Activated CD4-positive, CD25-positive, alpha-beta regulatory T cell treated with anti-CD3 and anti-CD28 coated beads, Interleukin-2, amount 50 U/mL, for 24 hours (primary cell): ENCODE measurements around the gene COG4.

Experiments
- ATAC-seq, 2 donors: fragments of 150-1000 bp; cut with Tn5 transposase; one replicate each; pipeline ENCODE4 v1.10.0; 2021; ENCODE audit warnings: mild to moderate bottlenecking in 1 of 2, moderate library complexity in 1 of 2

COG4 gene

DNA sequence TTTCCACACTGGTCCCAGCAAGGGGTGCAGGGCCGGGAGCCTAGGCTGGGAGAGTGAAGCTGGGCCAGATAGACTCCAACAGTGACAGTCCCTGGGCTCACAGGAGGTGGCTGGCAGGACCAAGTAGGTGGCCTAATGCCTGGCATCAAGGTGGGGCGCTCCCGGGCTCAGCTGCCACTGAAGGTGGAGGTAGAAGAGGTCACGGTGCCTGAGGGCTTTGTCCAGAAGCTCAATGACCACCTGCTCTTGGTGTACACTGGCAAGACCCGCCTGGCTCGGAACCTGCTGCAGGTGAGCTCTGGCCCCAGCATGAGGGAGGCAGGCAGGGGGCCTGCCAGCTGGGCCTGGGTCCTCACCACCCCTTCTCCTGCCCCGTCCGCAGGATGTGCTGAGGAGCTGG lies 45.2 kb downstream of the COG4 start:
- ATAC-seq: no peak

DNA sequence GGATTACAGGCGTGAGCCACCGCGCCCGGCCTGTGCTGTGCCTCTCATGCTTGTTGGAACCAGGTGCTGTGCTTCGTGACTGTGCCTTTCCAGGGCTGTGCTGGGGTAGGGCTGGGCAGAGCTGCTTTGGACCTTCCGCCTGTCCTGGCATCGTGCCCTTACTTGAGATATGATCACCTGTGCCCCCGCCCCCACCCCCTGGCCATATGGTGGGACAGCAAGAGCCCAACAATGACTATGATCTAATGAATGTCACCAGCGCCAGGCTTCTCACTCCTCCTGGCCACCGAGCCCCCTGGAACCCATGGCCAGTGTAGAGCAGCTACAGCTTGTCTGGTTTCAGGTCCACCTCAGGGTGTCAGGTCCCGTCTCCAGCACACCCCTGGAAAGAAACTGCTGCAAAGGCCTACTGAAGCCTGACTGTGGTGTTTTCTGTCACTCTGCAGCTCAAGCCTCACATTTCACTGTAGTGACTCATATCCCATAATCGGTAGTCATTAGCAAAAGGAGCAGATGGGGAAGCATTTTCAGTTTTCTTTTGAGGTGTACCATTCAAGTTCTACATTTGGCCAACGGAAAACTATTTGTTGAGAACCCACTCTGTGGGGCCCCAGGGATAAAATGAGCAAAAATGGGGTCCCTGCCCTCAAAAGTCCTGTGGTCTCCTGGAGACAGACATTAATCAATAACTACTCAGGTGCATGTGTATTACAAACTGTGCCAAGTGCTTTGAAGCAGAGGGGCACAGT lies 46.9 kb downstream of the COG4 start:
- peak; percentile 94 for ATAC-seq

GRCh38 chr16:70475054-70475871 lies 48.1 kb downstream of the COG4 start:
- ATAC-seq: no peak

DNA sequence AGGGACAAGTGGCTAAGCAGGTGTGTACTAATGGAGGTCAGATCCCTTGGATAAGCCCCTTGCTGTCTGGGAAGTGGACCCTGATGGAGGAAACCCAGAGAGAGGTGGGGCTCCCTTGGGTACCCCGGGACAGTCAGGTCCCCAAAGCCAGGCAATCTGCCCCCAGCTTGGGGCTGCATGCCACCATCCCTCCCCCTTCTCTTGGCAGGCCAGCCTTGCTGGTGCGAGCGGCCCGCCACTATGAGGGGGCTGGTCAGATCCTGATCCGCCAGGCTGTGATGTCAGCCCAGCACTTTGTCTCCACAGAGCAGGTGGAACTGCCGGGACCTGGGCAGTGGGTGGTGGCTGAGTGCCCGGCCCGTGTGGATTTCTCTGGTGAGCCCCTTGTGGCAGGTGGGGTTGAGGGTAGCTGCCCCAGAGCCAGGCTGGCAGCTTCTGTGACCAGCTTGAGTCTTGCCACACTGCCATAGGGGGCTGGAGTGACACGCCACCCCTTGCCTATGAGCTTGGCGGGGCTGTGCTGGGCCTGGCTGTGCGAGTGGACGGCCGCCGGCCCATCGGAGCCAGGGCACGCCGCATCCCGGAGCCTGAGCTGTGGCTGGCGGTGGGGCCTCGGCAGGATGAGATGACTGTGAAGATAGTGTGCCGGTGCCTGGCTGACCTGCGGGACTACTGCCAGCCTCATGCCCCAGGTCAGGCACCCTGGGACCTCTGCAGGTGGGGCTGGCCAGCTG lies 48.9 kb downstream of the COG4 start:
- no peak for ATAC-seq

- no peak for ATAC-seq
These were observed 49.7 kb downstream of the COG4 start for GRCh38 chr16:70473446-70474319.

DNA sequence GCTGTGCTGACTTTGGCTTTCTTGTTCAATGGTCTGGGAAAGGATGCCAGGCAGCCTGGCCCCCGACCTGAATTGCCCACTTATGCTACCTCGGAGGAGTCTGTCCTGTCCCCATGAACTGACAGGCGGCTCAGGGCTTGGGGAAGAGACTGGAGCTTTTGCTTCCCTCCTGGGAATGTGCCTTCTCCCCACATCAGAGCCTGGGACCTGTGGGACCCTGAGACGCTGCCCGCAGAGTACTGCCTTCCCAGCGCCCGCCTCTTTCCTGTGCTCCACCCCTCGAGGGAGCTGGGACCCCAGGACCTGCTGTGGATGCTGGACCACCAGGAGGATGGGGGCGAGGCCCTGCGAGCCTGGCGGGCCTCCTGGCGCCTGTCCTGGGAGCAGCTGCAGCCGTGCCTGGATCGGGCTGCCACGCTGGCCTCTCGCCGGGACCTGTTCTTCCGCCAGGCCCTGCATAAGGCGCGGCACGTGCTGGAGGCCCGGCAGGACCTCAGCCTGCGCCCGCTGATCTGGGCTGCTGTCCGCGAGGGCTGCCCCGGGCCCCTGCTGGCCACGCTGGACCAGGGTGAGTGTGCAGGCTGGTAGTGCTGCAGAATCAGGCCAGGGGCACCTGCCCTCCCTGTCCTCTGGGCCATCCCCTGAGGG lies 50.4 kb downstream of the COG4 start:
- no peak for ATAC-seq

- no peak for ATAC-seq
These were observed 52.4 kb downstream of the COG4 start for GRCh38 chr16:70470927-70471341.

DNA sequence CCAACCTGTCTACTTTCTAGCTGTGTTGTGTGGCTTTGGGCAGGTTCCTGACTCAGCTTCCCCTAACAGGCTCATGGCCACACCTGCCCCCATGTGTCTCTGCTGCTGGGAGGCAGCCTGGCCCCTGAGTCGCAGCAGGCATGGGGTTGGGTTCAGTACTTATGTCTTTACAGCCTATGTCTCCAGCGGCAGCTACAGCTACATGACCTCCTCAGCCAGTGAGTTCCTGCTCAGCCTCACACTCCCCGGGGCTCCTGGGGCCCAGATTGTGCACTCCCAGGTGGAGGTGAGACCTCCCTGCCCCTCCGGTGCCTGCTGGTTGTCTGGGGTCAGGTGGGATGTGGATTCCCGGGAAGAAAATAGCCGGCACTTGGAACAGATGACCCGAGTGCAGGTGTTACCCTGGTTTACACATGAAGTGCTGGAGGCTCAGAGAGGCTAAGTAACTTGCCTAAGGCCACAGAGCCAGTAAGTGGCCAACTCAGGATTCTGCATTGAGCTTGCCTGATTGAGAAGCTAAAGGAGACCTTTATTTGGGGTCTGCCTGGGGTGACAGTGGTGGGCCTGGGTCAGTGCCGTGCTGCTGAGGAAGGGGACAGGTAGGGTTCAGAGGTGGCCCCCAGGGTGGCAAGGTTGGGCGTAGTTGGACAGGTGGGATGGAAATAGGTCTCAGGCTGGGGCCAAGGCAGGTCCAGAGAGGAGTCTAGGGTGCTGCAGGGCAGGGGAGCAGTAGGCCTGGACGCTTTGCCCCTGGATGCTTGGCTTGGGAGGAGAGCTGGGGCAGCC lies 53.0 kb downstream of the COG4 start:
- no peak for ATAC-seq

DNA sequence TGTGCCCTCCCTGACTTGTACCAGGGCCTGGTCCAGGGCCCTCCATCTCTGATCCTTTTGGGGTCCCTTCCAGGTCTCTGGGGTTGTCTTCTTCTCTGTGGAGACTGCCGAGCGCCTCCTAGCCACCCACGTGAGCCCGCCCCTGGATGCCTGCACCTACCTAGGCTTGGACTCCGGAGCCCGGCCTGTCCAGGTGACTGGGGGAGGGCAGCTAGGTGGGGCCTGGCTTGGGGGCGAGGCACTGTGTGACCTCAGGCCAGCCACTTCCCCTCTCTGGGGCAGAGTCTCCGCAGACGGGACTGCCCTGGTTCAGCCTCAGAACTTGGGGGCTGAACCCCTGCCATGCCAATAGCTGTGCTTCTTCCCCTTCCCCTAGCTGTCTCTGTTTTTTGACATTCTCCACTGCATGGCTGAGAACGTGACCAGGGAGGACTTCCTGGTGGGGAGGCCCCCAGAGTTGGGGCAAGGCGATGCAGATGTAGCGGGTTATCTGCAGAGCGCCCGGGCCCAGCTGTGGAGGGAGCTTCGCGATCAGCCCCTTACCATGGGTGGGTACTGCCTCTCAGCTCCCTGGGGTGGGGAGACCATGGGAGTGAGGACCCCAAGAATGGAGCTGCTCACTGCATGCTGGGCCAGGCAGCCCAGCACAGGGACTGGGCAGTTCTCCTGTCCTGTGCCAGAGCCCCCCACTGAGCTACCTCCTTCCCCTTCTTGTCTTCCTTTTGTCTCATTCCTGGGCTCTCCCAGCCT lies 54.4 kb downstream of the COG4 start:
- no peak for ATAC-seq

DNA sequence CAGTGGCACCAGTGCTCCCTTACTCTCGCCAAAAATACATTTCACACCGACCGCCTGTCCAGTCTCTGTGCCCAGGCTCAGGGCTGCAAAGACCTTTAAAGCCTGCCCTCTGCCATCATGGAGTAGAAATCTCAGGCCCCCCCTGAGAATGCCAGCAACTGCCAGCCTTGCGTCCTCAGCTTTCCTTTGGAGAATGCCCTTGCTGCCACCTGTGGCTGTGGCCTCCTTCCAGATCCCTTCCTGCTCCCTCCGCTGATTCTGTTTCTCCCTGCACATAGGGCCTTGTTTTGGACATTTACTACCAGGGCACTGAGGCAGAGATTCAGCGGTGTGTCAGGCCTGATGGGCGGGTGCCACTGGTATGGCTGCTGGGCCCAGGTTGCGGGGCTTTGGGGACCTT lies 55.7 kb downstream of the COG4 start:
- ATAC-seq: no peak

- ATAC-seq: no peak
These were observed 56.2 kb downstream of the COG4 start for GRCh38 chr16:70467113-70467512.

DNA sequence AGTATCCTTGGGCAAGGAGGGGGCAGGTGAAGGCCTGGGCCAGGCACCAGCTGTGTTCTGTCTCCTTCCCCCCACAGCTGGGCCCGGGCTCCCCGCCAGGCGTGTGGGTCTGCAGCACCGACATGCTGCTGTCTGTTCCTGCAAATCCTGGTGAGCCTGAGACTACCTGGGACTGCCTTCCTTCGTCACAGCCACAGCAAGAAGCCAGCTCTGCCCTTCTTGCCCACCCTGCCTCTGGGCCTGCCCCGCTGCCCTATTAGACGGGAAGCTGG lies 56.6 kb downstream of the COG4 start:
- no peak for ATAC-seq

GRCh38 chr16:70465999-70466804 lies 57.2 kb downstream of the COG4 start:
- no peak for ATAC-seq

DNA sequence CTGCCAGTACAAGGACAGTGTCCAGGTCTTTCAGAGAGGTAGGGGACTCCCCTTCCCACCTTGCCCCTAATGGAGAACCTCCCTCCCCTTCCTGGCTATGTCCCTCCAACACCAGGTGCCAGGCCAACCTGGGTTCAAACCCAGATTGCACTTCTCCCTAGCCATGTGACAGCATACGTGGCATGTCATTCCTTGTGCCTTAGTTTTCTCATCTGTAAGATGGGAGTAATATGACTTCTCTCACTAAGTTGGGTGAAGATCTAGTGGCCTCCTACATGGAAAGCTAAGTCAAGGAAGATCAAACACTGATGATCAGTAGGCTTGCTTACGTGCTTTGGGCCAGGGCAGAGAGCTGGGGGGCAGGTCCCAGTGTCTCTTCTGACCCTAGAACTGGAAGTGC lies 60.1 kb downstream of the COG4 start:
- no peak for ATAC-seq

DNA sequence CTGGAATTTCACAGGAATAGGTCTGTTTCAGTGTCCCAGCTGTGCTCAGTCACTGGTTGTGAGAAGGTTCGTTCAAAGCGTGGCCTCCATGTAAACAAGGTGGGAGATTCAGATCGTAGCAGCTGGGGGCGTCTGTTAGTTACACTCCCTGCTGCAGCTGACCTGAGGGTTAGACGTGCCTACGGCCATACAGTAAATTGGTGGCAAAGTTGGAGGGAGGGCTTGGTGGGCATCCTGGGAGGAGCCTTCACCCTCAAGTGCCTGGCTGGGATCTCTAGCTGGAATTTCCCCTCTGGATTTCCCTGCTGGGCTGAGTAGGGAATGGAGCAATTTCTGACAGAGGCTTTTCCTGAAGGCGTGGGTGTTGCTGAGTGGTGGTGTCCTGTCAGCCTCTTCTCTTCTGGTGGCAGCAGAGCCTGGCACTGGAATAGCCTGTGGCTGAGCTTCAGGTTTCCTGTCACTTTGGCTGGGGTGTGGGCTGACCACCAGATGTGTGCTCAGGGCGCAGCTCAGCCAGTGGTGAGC lies 62.6 kb downstream of the COG4 start:
- ATAC-seq: no peak

- ATAC-seq: no peak
These were observed 65.7 kb downstream of the COG4 start for GRCh38 chr16:70457446-70458166.

- no peak for ATAC-seq
These were observed 67.4 kb downstream of the COG4 start for GRCh38 chr16:70455910-70456309.

DNA sequence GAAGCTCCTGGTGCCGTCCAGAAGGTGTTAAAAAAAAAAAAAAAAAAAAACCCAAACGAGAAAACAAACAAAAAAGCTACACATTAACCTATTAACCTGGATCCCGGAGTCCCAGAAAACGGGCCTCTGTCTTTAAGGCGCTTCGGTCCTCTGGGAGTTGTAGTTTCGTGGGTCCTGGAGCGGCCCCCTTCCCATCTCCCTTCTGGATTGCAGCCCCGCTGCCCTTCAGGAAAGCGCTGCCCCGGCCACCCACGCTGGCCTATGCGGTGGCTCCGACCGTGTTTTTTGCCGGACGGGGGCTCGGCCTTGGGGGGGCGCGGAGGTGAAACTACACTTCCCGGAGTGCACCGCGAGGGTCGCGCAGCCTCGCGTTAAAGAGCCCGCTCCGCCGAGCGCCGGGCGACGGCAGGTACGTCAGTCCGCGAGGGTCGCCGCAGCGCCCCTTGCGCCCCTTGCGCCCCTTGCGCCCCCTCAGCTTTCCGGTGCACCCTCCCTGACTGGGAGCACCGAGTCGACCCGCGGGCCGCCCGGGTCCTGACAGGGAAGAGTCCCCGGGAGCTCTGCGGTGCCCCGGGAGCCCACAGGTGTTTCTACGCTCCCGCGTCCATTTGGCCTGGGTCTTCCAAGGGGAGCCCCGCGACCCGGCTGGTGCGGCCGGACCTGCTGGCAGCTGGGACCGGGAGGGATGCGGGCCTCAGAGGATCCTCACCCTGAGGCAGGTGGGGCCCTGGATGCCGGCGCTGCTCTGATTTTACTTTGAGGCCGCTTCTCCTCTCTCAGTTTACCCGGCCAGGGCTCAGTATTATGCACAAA lies 68.9 kb downstream of the COG4 start, which contains the start of gene FCSK:
TSS of gene FCSK (plus strand) at position 374 of the 813 bp plus-strand sequence. CDS start 8,596 bp downstream, outside the sequence.
- ATAC-seq: peak; percentile 92 to 94
